Lung microvascular endothelial cell (primary cell): ENCODE measurements around the gene TXNDC5. TPM values are rescaled to one million over a fixed set of nuclear protein-coding genes. Genes with fewer than 3 reads are reported as not detected.
"Not testable (repeated sequence)": the region's sequence is repeated elsewhere in the genome, so short reads cannot be mapped to it uniquely, and the experiment has no call there.

Source experiments
- DNase-seq, 2 donors: peaks; one replicate each; pipeline versions ENCODE4 v3.0.0 to v3.0.0-alpha.2; 2010; ENCODE audit warnings: low read depth in 2 of 2
- total RNA-seq: library from RNA; depleted of rRNA; stranded (reverse); fragments of >200 nt; gene quantifications from 2 replicates; pipeline ENCODE4 v1.2.1, GENCODE V29; 2014

Gene TXNDC5
- total RNA-seq, 1 donor from 2014 or later: 2,121 TPM

DNA sequence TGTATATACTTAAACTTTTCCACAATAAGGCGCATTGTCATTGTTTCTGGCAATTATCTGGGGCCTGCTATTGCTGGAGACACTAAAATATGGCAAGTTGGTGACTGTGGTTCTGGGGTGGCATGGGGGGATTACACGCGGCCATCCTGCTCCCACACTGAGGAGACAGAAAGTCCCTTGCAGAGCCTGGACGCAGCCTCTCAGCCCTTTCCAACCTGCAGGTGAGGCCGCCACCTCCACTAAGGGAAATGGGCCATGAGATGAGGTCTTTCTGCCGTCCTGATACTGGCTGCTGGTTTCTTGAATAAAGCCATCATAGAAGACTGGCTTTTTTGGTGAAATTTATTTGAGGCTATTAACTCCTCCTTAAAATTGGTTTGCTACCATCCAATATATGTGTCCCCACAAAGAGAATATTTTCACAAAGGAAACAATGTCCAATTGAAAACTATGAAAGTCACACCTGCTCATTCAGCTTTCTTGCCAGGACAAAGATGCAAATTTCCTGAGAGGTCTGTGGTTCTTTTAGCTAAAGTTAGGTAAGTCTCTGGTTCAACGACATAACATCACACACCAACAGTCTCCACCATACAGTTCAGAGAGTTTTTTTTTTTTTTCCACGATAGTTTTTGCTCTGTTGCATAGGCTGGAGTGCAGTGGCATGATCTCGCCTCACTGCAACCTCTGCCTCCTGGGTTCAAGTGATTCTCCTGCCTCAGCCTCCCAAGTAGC, 13.0 kb downstream of the TXNDC5 start:
- DNase-seq: no peak

- DNase-seq: no peak
Measured at GRCh38 chr6:7896465-7896987, 14.1 kb downstream of the TXNDC5 start.

GRCh38 chr6:7895125-7895423, 15.5 kb downstream of the TXNDC5 start:
- DNase-seq: peak in 1 of 2 donors; percentile 38

DNA sequence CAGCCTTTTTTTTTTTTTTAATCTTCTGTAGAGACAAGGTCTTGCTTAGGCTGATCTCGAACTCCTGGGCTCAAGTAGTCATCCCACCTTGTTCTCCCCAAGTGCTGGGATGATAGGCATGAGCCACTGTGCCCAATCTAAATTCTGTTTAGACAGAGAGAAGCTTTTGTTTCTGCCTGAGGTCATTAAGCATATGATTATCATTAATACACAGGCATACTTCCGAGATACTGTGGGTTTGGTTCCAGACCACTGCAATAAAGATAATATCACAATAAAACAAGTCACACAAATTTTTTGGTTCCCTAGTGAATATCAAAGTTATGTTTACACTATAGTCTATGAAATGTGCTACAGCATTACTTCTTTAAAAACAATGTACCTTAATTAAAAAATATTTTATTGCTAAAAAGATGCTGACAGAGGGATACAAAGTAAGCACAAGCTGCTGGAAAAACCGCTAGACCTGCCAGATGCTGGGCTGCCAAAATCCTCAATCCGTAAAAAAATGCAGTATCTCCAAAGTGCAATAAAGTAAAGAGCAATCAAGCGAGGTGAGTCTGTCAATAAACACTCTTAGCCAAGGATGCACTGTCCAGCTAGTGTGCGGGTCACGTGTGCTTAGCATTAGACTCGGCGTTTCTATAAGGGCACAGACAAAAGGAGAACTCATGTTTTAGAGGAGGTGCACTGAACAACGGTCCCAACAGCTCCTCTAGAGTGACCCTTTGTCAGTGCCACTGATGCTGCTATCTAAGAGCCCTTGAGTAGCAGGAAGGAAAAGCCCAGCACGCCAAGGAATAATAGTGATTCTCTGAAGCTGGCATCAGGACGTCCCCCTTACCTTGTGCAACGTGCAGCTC, 16.1 kb downstream of the TXNDC5 start:
- DNase-seq: no peak

- DNase-seq: no peak
Measured at GRCh38 chr6:7893342-7893741, 17.2 kb downstream of the TXNDC5 start.

GRCh38 chr6:7892367-7892766, 18.2 kb downstream of the TXNDC5 start:
- not testable (repeated sequence) for DNase-seq

DNA sequence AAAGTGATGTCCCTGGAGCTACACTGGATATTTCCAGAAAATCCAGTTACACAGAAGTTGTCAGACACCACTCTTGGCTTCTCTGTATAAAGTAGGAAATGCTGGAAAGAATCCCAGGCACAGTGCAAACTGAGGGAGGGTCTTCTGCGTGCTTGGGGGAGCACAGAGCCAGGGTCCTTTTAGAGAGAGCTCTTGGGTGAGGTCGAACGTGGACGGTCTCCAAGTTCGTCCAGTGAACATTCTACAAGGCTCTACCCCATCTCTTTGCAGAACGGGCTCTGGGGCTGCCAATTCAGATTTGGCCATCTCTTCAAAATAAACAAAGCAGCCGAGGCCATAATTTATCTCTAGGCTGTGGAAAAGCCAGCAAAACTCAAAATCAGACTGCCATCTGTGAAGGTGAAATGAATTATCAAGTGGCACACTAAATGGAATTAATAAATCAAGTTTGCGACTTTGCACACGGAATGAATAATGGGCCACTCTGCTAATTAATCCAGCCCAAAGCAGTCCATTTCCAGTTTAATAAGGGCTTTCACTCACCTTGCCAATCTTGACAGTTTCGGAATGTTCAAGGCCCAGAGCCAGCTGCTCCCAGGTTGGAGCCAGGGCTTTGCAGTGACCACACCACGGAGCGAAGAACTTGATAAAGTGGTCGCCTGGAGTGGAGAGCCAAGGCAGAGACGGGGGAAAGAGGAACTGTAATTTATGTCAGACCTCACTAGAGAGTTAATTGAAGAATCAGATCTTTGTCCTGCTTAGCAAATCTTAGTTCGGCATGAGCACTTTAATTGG, 19.3 kb downstream of the TXNDC5 start:
- no peak for DNase-seq

DNA sequence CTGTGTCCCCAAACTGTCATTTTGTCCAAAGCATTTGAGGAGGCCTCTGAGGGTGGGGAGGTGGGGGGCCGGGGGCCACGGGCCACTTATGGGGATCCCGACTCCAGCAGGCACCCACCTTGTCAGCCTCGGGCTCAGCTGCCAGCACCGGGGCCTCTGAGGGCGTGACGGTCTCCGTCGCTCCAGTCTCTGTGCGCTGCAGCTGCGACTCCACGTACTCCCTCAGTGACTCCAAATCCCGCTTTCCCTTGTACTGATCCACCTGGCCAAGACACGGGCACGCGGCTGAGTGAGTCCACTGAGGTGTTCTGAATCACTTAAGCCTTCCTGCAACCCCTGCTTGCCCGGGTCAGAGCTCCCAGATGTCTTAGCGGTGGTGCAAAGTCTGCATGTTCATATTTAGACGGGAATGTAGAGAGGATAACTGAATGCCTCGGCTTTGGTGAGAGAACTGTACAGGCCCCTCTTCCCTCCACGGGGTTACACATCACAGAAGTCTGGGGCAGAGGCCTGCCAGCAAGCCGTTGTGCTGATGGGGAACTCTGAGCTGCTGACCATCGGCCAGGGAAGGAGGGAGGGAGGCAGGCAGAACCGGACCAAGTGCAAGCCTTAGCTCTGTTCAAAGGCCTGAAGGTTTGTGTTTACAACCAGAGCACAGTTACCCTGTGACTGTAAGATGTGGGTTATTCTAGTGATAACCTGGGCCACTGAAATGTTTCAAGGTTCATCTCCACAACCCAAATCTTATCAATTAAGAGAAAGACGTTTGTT, 21.8 kb downstream of the TXNDC5 start:
- no peak for DNase-seq

DNA sequence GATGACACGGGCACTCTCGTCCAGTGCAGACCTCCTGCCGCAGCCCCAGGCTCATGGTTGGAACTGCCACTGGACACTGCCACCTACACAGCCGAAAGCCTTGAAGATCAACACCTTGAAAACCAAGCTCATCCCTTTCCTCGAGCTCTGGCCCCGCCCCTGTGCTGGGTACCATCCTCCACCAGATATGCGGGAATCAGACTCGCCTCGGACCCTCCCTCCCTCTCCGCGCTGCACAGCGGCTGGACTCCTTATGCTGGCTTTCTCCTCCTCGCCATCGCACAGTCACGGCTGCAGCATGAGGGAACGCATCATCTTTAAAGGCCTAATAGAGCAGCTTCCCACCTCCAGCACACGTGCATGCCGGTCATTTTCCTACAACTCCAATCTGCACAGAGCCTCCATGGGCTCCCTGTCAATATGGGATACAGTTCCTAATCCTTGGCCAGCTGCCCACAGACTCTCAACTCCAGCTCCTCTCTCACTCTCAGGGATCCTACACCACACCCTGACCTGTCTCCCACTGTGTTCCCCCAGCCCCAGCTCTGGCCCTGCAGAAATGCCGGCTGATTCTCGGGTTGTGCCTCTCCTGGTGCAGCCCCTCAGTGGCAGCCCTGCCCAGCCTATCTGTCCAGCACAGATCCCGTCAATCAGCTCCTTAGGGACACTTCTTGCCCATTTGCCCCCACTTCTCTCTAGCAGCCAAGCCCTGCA, 23.2 kb downstream of the TXNDC5 start:
- peak in 1 of 2 donors; percentile 55 for DNase-seq

- no peak for DNase-seq
Measured at GRCh38 chr6:7886132-7886531, 24.5 kb downstream of the TXNDC5 start.

DNA sequence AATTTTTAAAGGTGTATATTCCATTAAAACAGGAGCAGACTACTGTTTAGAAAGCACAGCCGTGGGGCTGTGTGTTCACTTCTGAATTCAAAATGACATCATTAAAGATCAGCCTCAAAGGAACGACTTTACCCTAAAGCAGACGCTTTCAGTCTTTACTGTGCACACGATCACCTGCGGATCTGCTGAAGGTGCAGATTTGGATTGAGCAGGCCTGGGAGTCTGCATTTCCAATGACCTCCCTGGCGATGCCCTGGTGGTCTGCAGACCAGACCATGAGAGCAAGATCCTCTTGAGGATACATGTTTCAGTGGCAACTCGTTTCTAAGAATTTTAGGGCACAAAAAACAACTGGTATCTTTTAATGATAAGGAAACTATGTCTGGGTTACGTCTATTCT, 27.2 kb downstream of the TXNDC5 start:
- no peak for DNase-seq

GRCh38 chr6:7882505-7883257, 27.9 kb downstream of the TXNDC5 start:
- DNase-seq: peak in 1 of 2 donors; percentile 55

- no peak for DNase-seq
Measured at GRCh38 chr6:7881765-7882500, 28.7 kb downstream of the TXNDC5 start.

DNA sequence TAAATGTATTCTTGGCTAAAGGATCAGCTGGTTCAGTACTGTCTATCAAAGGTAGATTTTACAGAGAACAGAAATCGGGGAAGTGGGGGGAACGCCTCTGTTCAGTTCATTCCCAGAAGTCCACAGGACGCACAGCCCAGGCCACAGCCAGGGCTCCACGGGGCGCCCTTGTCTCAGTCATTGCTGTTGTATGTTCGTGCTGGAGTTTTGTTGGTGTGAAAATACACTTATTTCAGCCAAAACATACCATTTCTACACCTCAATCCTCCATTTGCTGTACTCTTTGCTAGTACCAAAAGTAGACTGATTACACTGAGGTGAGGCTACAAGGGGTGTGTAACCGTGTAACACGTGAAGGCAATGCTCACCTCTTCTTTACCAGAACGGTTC, 29.9 kb downstream of the TXNDC5 start:
- DNase-seq: no peak

DNA sequence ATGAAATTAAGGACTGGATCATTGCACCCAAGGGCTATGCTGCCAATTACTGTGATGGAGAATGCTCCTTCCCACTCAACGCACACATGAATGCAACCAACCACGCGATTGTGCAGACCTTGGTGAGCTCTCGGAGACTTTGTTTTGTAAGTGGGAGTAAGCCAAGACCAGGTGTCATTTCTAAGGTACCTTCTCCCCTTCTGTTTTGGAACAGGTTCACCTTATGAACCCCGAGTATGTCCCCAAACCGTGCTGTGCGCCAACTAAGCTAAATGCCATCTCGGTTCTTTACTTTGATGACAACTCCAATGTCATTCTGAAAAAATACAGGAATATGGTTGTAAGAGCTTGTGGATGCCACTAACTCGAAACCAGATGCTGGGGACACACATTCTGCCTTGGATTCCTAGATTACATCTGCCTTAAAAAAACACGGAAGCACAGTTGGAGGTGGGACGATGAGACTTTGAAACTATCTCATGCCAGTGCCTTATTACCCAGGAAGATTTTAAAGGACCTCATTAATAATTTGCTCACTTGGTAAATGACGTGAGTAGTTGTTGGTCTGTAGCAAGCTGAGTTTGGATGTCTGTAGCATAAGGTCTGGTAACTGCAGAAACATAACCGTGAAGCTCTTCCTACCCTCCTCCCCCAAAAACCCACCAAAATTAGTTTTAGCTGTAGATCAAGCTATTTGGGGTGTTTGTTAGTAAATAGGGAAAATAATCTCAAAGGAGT, 30.4 kb downstream of the TXNDC5 start:
- peak in 1 of 2 donors; percentile 51 for DNase-seq

- no peak for DNase-seq
Measured at GRCh38 chr6:7879579-7879978, 31.0 kb downstream of the TXNDC5 start.

GRCh38 chr6:7879043-7879442, 31.5 kb downstream of the TXNDC5 start:
- no peak for DNase-seq

DNA sequence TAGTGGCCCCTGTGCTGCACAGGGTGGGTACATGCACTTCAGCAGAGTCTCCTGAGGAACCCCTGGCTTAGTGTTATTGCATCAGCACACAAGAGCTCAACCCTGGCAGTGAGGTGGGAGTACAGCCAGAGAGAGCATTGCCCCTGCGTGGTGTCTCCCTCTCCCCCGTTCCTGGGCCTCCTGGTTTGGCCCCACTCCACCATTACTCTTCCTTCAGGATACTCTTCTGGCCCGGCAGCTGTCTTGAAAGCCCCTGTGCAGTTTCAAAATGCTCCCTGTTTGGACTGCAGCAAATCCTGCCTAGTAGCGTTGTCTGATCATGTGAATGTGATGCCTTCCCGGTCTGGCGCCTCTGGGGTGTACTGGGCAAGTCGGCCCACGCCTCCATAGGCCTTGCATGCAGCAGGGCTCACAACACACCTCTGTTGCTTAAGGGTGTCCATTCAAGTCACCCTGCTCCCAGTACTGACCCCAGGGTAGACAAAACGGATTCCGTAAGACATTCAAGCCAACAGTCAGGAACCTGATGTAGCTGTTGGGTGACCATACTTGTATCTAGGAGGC, 32.1 kb downstream of the TXNDC5 start:
- DNase-seq: no peak
